Breast epithelium (tissue), 3 donors: ENCODE data around the gene NUDT7.

Source experiments
- CTCF ChIP-seq, 3 donors: fragments of 450-650 bp; IDR thresholded peaks; one replicate each; pipeline ENCODE4 v1.5.1; 2016 to 2017; ENCODE audit warnings: antibody characterized with exemption in 3 of 3, mild to moderate bottlenecking in 3 of 3, moderate library complexity in 3 of 3
- POLR2A ChIP-seq: fragments of 450-650 bp; IDR thresholded peaks from one replicate; pipeline ENCODE4 v1.6.1; 2016; ENCODE audit warnings: antibody characterized with exemption, mild to moderate bottlenecking, moderate library complexity
- POLR2AphosphoS5 ChIP-seq, 3 donors: sonication (generic); formaldehyde crosslinking; IDR thresholded peaks; one replicate each; pipeline ENCODE4 v1.6.1; 2017; ENCODE audit warnings: antibody characterized with exemption in 3 of 3

- TF ChIP-seq POLR2A (no peak), CTCF (IDR thresholded peaks at IDR 0.05) (no peak), POLR2AphosphoS5 (IDR thresholded peaks at IDR 0.05) (no peak)
These were observed 58.8 kb downstream of the NUDT7 start for GRCh38 chr16:77781091-77781490.
